CD14-positive monocyte (primary cell): ENCODE data around the gene TECPR1. TPM values are rescaled to one million over a fixed set of nuclear protein-coding genes. Genes with fewer than 3 reads are reported as not detected.

Experiments
- DNase-seq, 3 donors: peaks; one replicate each; pipeline ENCODE4 v3.0.0-alpha.2; 2011 to 2022
- H2AFZ ChIP-seq: 2 replicates; pipeline ENCODE4 v1.6.0; 2012; ENCODE audit warnings: mild to moderate bottlenecking, low read depth, low read length, inconsistent platforms; ENCODE audit not compliant: insufficient read depth, poor library complexity, severe bottlenecking
- H3K27ac ChIP-seq, 2 donors: 1 replicate in 1 of 2; 2 replicates in 1 of 2; pipeline ENCODE4 v1.5.1; 2012 to 2013; ENCODE audit warnings: low read length in 2 of 2, control low read depth in 1 of 2, inconsistent platforms in 1 of 2, low read depth in 1 of 2, mild to moderate bottlenecking in 1 of 2
- H3K27me3 ChIP-seq, 2 donors: one replicate each; pipeline versions ENCODE4 v1.6.0 to v1.6.1; 2011 to 2013; ENCODE audit warnings: low read length in 2 of 2; ENCODE audit not compliant: control insufficient read depth in 2 of 2, insufficient read depth in 2 of 2
- H3K36me3 ChIP-seq, 2 donors: replicated peaks in 1 of 2; 1 replicate in 1 of 2; 2 replicates in 1 of 2; pipeline versions ENCODE4 v1.5.1 to v1.6.1; 2012 to 2013; ENCODE audit warnings: low read length in 2 of 2, control low read depth in 1 of 2, inconsistent platforms in 1 of 2, mild to moderate bottlenecking in 1 of 2; ENCODE audit not compliant: insufficient read depth in 2 of 2, control insufficient read depth in 1 of 2
- H3K4me1 ChIP-seq, 2 donors: 1 replicate in 1 of 2; 2 replicates in 1 of 2; pipeline versions ENCODE4 v1.5.1 to v1.6.1; 2012 to 2013; ENCODE audit warnings: low read length in 2 of 2, control low read depth in 1 of 2, inconsistent platforms in 1 of 2, mild to moderate bottlenecking in 1 of 2, moderate library complexity in 1 of 2; ENCODE audit not compliant: insufficient read depth in 2 of 2, control insufficient read depth in 1 of 2
- H3K4me2 ChIP-seq: replicated peaks from 2 replicates; pipeline ENCODE3; 2012; ENCODE audit warnings: low read length, moderate library complexity, mild to moderate bottlenecking; ENCODE audit not compliant: poor library complexity, severe bottlenecking; ENCODE audit errors: extremely low read depth
- H3K4me3 ChIP-seq, 3 experiments: fragments of 200-600 bp in 1 of 3; sonication (generic) in 1 of 3; replicated peaks in 1 of 3; 1 replicate in 2 of 3; 2 replicates in 1 of 3; pipeline ENCODE4 v1.5.1; 2011 to 2013; ENCODE audit warnings: low read length in 3 of 3, mild to moderate bottlenecking in 3 of 3, control low read depth in 2 of 3, low read depth in 2 of 3, inconsistent platforms in 1 of 3, moderate library complexity in 1 of 3
- H3K79me2 ChIP-seq: 2 replicates; pipeline ENCODE4 v1.6.0; 2012; ENCODE audit warnings: mild to moderate bottlenecking, control low read depth, inconsistent platforms, low read length, moderate library complexity; ENCODE audit not compliant: insufficient read depth
- H3K9ac ChIP-seq: 2 replicates; pipeline ENCODE4 v1.6.0; 2017; ENCODE audit warnings: low read length, mild to moderate bottlenecking; ENCODE audit not compliant: insufficient read depth, poor library complexity, severe bottlenecking
- H3K9me3 ChIP-seq, 2 donors: replicated peaks in 1 of 2; 1 replicate in 1 of 2; 2 replicates in 1 of 2; pipeline versions ENCODE4 v1.5.1 to v1.6.1; 2012 to 2013; ENCODE audit warnings: low read length in 2 of 2, control low read depth in 1 of 2; ENCODE audit not compliant: control insufficient read depth in 1 of 2, insufficient read depth in 1 of 2
- H4K20me1 ChIP-seq: 2 replicates; pipeline ENCODE4 v1.6.0; 2012; ENCODE audit warnings: mild to moderate bottlenecking, low read length, control low read depth, moderate library complexity; ENCODE audit not compliant: insufficient read depth
- H3K27ac Mint-ChIP-seq, 7 donors: one replicate each; pipeline ENCODE4 v1.8.0; 2020; ENCODE audit warnings: mild to moderate bottlenecking in 7 of 7, mixed read lengths in 7 of 7, moderate library complexity in 6 of 7, inconsistent platforms in 2 of 7
- H3K27me3 Mint-ChIP-seq, 3 donors: one replicate each; pipeline ENCODE4 v1.8.0; 2021 to 2022; ENCODE audit warnings: low read depth in 3 of 3, mild to moderate bottlenecking in 3 of 3, mixed read lengths in 3 of 3, moderate library complexity in 3 of 3, inconsistent platforms in 1 of 3
- H3K36me3 Mint-ChIP-seq, 2 donors: one replicate each; pipeline ENCODE4 v1.8.0; 2020; ENCODE audit warnings: mixed read lengths in 2 of 2, inconsistent platforms in 1 of 2, mild to moderate bottlenecking in 1 of 2
- H3K4me1 Mint-ChIP-seq: one replicate; pipeline ENCODE4 v1.8.0; 2020; ENCODE audit warnings: mild to moderate bottlenecking, mixed read lengths
- H3K4me3 Mint-ChIP-seq, 2 donors: one replicate each; pipeline ENCODE4 v1.8.0; 2020; ENCODE audit warnings: mild to moderate bottlenecking in 2 of 2, mixed read lengths in 2 of 2, moderate library complexity in 1 of 2
- H3K9me3 Mint-ChIP-seq, 7 donors: one replicate each; pipeline ENCODE4 v1.8.0; 2020 to 2022; ENCODE audit warnings: mixed read lengths in 7 of 7, mild to moderate bottlenecking in 6 of 7, moderate library complexity in 6 of 7, inconsistent platforms in 2 of 7
- CTCF ChIP-seq: fragments of 200-600 bp; IDR thresholded peaks from one replicate; pipeline ENCODE4 v1.8.0; 2022; ENCODE audit warnings: antibody characterized with exemption, mild to moderate bottlenecking
- WGBS: methylation state at CpG from one replicate; pipeline ENCODE4 v1.1.5; 2013; ENCODE audit warnings: missing lambda C conversion rate; ENCODE audit not compliant: insufficient coverage; 5-methylcytosine and 5-hydroxymethylcytosine counted together
- intact Hi-C, 2 donors: fragments of 100-400 bp; cut with micrococcal nuclease; formaldehyde crosslinking; loops; one replicate each; pipeline versions ENCODE4 v1.15.0 to v1.15.1; 2023
- polyA minus RNA-seq: library from RNA; depleted of rRNA, polyadenylated mRNA; stranded (reverse); fragments of >200 nt; gene quantifications from 2 replicates; pipeline ENCODE4 v1.2.3, GENCODE V29; 2012
- polyA plus RNA-seq, 3 donors: library from polyadenylated mRNA; depleted of rRNA in 1 of 3; unstranded in 2 of 3; stranded (reverse) in 1 of 3; fragments of 300-500 nt in 2 of 3; fragments of >200 nt in 1 of 3; fragmentation: Illumina TruSeq in 2 of 3; gene quantifications; 1 replicate in 2 of 3; 2 replicates in 1 of 3; pipeline ENCODE4 v1.2.3, GENCODE V29; 2012 to 2021
- total RNA-seq, 12 experiments: library from RNA in 1 of 12; stranded (reverse) in 1 of 12; fragments of 120-200 nt in 1 of 12; gene quantifications; one replicate each; pipeline ENCODE4 v1.2.4 and lab custom pipeline; 2013 to 2026; ENCODE audit warnings: mixed read lengths in 6 of 12, inconsistent platforms in 1 of 12

Gene TECPR1
- 35.0 TPM for total RNA-seq (2013)
- polyA plus RNA-seq (10 to 100 TPM in 2 of 3 donors, 1 to 10 TPM in 1; 5.7 to 20.0 (median 10.2) TPM), polyA minus RNA-seq (34.2 and 42.1 TPM in 2 replicates), total RNA-seq (lab: John Stamatoyannopoulos, UW) (6.8 to 67.5 (median 45.8) reads per million in 11 experiments)

GRCh38 chr7:98251601-98252424 is at the start of gene TECPR1:
TECPR1 (minus strand) TSS chr7:98252232; CDS start chr7:98246146, 6,086 bp downstream.
- peaks cover 25 to 45% of the 10 kb centered on the region in 2 donors for H3K36me3 Mint-ChIP-seq
- under 1% methylated on average over 63 of the region's 69 CpGs for WGBS
- peak within 1 kb of the TSS; percentile 92 to 96 for H3K4me3 Mint-ChIP-seq
- peak; percentile 92 to 94 (median 93) for DNase-seq
- H2AFZ ChIP-seq: peak within 1 kb of the TSS; percentile 90
- peaks cover 58% of the 10 kb centered on the region for H3K4me1 Mint-ChIP-seq
- H3K79me2 ChIP-seq: peaks cover 50% of the 10 kb centered on the region
- peak within 1 kb of the TSS; percentile 82 for H3K4me2 ChIP-seq
- peaks cover 6 to 8% of the 10 kb centered on the region in 2 donors for H3K36me3 ChIP-seq
- H3K9me3 ChIP-seq: no peaks in the 10 kb centered on the region
- intact Hi-C loops: loop anchor here (5.0 to 10.0 kb wide), 2 partner anchors 35 to 117 kb away; no protein-coding TSS in a partner anchor
- peak within 1 kb of the TSS; percentile 81 to 98 (median 83) for H3K4me3 ChIP-seq
- peaks cover 15% of the 10 kb centered on the region for H4K20me1 ChIP-seq
- H3K27me3 ChIP-seq: no peaks in the 10 kb centered on the region
- peak within 1 kb of the TSS; percentile 31 to 94 for H3K27ac ChIP-seq
- TF ChIP-seq CTCF: no peak
- peaks cover 0 to 2% (median 0%) of the 10 kb centered on the region in 7 donors for H3K9me3 Mint-ChIP-seq
- peaks cover 53 to 57% of the 10 kb centered on the region in 2 donors for H3K4me1 ChIP-seq
- H3K27ac Mint-ChIP-seq: peak within 1 kb of the TSS; percentile 90 to 96 (median 94)
- peak within 1 kb of the TSS; percentile 79 for H3K9ac ChIP-seq
- H3K27me3 Mint-ChIP-seq: peaks cover 0 to 1% (median 0%) of the 10 kb centered on the region in 3 donors

- Histone ChIP-seq H3K9me3 (no peaks in the 10 kb centered on the region), H3K27ac (no peak overlapping the region), H3K36me3 (peaks cover 3 to 19% of the 10 kb centered on the region in 2 donors), H4K20me1 (peaks cover 69% of the 10 kb centered on the region), H3K9ac (no peak overlapping the region), H3K27me3 (no peaks in the 10 kb centered on the region), H3K4me3 (no peak overlapping the region), H3K79me2 (no peaks in the 10 kb centered on the region), H2AFZ (no peak overlapping the region), H3K4me1 (no peaks in the 10 kb centered on the region), H3K4me2 (no peak overlapping the region)
- no peak for TF ChIP-seq CTCF
- Mint-ChIP-seq H3K9me3 (no peaks in the 10 kb centered on the region), H3K27me3 (peaks cover 0 to 3% (median 2%) of the 10 kb centered on the region in 3 donors), H3K4me1 (peaks cover 4% of the 10 kb centered on the region), H3K4me3 (no peak overlapping the region), H3K36me3 (peaks cover 6 to 20% of the 10 kb centered on the region in 2 donors), H3K27ac (peak overlapping the region in 1 of 7 donors; percentile 12)
- DNase-seq: no peak
- intact Hi-C loops: no loop called here
- WGBS: 99% methylated on average over 23 of the region's 26 CpGs
Observed at GRCh38 chr7:98300595-98301372, 48.8 kb upstream of the TECPR1 start.
